ENCODE data around the gene JAM3.

JAM3 gene

DNA sequence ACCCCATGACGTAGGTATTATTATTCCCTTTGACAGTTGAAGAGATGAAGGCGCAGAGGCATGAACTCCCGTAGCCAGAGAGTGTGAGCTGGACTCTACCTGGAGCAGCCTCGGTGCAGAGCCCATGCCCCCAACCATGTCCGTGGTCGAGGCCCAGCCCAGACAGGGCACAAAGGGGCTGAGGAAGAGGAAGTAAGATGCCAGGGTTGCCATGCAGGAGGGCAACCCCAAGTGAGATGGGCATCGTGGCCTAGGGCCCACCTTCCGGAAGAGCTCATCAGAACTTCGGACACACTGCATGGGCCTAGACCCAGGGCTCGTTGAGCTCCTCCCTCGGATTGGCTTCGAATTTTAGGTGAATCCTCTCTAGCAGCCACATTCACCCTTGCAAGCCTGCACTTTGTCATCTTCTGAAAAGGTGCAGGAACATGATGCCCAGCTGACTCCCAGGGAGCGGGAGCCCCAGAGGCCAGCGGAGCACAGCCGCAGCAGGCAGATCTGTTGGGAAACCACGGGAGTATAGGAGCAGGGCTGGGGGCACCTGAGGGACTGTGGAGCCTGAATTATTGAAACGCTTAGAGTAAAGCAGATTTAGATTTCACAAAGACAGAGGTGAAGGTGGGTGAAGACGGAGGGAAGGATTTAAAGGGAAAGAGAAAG is 29.0 kb upstream of the JAM3 start:
- Histone ChIP-seq H3K4me1 (ENCODE audit: control insufficient read depth, insufficient read depth, low read length) (peaks cover 26% of the 10 kb centered on the region), H3K27me3 (ENCODE audit: control insufficient read depth, insufficient read depth, low read length, poor library complexity, severe bottlenecking) (no peaks in the 10 kb centered on the region)
- WGBS, 2 experiments, result 89 to 91% methylated on average over 18 of the region's 18 CpGs

DNA sequence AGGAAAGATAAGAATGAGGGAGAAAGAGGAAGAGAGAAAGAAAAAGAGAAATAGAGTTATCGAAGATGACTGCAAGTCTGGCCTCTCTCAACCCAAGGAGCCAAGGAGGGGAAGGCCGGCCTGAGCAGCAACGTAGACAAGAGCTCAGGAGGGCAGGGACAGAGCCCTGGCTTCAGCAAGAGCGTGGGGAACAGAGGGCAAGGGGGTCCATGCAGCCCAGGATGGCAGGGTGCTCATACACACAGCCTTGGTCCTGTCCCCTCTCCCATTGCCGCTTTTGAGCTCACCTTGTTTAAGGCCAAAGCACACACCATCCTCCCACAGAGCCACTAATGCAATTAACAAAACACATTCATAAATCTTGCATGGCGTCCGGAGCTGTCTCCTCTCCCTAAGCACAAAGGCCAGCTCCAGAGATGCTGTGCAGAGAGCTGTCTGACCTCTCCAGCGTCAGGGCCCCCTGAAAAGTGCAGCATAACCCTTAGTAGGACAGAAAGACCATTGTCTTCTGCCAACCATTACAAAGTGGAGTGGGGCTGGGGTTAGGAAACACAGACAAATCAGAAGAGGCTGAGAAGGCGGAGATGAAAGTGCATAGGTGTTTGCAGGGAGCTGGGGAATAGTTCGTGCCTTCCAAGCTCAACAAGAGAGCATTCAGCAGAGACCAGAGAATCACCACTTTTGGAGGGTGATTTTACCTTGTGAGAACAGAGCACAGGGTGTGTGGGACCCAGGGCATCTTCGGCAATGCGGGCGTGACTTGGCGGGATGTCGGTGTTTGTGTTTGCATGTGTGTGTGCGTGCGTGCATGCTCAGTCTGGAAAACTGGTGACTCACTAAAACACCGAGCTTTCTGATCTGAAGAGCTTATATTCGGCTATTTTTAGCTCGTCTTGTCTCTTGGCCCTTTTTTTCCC is 28.2 kb upstream of the JAM3 start:
- WGBS, 2 experiments, result 92 to 93% methylated on average over 20 of the region's 20 CpGs
- Histone ChIP-seq H3K36me3 (ENCODE audit: control insufficient read depth, insufficient read depth, low read length) (no peaks in the 10 kb centered on the region), H3K27me3 (ENCODE audit: control insufficient read depth, insufficient read depth, low read length, poor library complexity, severe bottlenecking) (no peaks in the 10 kb centered on the region), H3K9me3 (ENCODE audit: control insufficient read depth, low read length) (no peaks in the 10 kb centered on the region), H3K4me1 (ENCODE audit: control insufficient read depth, insufficient read depth, low read length) (peaks cover 26% of the 10 kb centered on the region), H3K27ac (ENCODE audit: insufficient read depth, low read depth, low read length, poor library complexity, severe bottlenecking) (no peak overlapping the region), H3K4me3 (ENCODE audit: insufficient read depth, low read depth, low read length) (no peak overlapping the region)

More for the DNA sequence above, 29.0 kb upstream of the JAM3 start:
- no peaks in the 10 kb centered on the region for H3K36me3 ChIP-seq (ENCODE audit: control insufficient read depth, insufficient read depth, low read length)
- no peak overlapping the region for H3K27ac ChIP-seq (ENCODE audit: insufficient read depth, low read depth, low read length, poor library complexity, severe bottlenecking)
- H3K4me3 ChIP-seq (ENCODE audit: insufficient read depth, low read depth, low read length), result no peak overlapping the region
- no peaks in the 10 kb centered on the region for H3K9me3 ChIP-seq (ENCODE audit: control insufficient read depth, low read length)

DNA sequence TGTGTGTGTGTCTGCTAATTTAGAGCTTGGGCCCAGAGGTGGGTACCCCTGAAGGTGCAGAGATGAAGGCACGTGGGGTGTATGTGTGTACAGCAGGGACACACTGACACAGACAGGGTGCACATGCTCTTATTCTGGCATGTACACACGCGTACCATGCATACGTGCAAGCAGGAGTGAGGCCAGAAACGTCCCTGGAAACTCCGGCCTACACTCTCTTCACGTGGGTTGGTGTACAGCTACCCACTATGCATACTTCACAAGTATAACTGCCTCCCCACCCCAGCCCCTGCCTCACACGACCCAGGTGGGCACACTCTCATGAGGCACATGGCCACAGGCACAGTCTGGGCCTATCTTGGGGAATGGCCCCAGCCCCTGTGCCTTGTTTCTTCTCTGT is 27.5 kb upstream of the JAM3 start:
- H3K27ac ChIP-seq (ENCODE audit: insufficient read depth, low read depth, low read length, poor library complexity, severe bottlenecking), result no peak overlapping the region

DNA sequence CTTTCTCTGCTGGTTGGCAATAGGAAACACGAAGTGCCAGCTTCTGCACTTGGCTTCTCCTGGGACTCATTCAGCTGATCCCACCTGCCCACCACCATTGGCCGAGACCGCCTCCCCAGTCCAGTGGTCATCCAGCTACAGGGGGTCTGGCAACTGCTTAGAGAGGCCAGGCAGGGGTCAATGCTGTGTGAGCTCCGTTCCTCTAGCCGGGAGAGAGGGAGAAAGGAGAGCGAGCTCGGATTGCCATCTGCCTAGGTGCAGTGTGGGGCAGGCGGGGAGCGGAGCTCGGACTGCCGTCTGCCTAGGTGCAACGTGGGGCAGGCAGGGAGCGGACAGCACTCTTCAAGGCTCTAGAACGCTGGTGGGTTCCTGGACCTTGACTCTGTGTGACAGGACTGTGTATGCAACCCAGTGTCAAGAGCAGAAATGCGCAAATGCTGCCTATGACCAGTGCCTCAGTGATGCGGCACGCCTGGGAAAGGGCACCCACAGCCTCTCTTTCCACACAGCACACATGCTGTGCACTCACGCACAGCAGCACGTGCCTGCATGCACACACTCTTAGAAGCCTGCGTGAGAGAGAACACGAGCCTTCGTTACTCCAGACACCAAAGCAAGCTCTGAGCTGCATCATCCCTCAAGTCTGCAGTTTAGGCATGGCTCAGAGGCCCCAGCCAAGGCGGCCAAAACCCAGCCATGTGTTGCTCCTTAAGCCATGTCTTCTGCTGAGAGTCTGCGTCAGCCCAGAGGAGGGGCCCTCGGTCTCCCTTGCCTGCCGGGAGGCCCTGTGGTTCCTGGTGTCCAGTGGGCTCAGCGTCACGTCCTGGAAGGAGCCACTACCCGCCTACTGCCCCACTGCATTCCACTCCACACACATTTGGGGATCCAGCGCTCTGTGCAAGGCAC is 26.8 kb upstream of the JAM3 start:
- Histone ChIP-seq H3K4me3 (ENCODE audit: insufficient read depth, low read depth, low read length) (no peak overlapping the region), H3K36me3 (ENCODE audit: control insufficient read depth, insufficient read depth, low read length) (no peaks in the 10 kb centered on the region), H3K4me1 (ENCODE audit: control insufficient read depth, insufficient read depth, low read length) (peaks cover 30% of the 10 kb centered on the region), H3K27me3 (ENCODE audit: control insufficient read depth, insufficient read depth, low read length, poor library complexity, severe bottlenecking) (no peaks in the 10 kb centered on the region), H3K9me3 (ENCODE audit: control insufficient read depth, low read length) (no peaks in the 10 kb centered on the region), H3K27ac (ENCODE audit: insufficient read depth, low read depth, low read length, poor library complexity, severe bottlenecking) (no peak overlapping the region)
- 92 to 93% methylated on average over 30 of the region's 30 CpGs for WGBS, 2 experiments

More for the DNA sequence above, 27.5 kb upstream of the JAM3 start:
- WGBS, 2 experiments, result 90 to 92% methylated on average over 8 of the region's 8 CpGs
- no peaks in the 10 kb centered on the region for H3K9me3 ChIP-seq (ENCODE audit: control insufficient read depth, low read length)
- no peaks in the 10 kb centered on the region for H3K36me3 ChIP-seq (ENCODE audit: control insufficient read depth, insufficient read depth, low read length)
- H3K4me3 ChIP-seq (ENCODE audit: insufficient read depth, low read depth, low read length), result no peak overlapping the region
- peaks cover 28% of the 10 kb centered on the region for H3K4me1 ChIP-seq (ENCODE audit: control insufficient read depth, insufficient read depth, low read length)
- no peaks in the 10 kb centered on the region for H3K27me3 ChIP-seq (ENCODE audit: control insufficient read depth, insufficient read depth, low read length, poor library complexity, severe bottlenecking)

DNA sequence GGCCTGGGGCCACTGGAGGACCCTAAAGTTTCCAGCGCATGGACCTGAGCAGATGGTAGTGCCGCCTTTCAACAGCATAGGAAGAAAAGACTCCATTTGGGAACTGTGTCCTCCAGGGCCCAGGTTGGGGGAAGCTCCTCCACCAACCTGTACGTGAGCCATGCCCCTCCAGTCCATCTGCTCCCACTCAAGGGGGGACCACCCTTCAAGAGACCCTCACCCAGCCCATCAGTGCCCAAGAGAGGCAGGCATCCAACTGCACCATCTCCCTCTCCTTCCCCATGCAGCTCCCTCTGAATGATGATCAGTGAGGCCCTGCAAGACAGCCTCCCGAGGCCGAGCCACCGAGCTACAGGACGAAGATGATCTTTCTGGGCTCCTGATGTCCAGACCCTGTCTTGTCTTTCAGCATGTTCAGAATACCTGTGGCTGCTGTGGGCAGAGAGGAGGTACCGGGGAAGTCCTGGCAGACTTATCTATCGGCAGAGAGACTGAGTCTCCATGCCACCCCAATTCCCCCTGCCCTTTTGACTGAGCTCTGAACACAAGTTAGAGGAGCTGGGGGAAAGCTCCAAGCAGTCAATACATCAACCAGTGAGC is 25.0 kb upstream of the JAM3 start:
- Histone ChIP-seq H3K27ac (ENCODE audit: insufficient read depth, low read depth, low read length, poor library complexity, severe bottlenecking) (no peak overlapping the region), H3K4me1 (ENCODE audit: control insufficient read depth, insufficient read depth, low read length) (peaks cover 21% of the 10 kb centered on the region), H3K4me3 (ENCODE audit: insufficient read depth, low read depth, low read length) (no peak overlapping the region), H3K27me3 (ENCODE audit: control insufficient read depth, insufficient read depth, low read length, poor library complexity, severe bottlenecking) (peaks cover 3% of the 10 kb centered on the region), H3K36me3 (ENCODE audit: control insufficient read depth, insufficient read depth, low read length) (no peaks in the 10 kb centered on the region), H3K9me3 (ENCODE audit: control insufficient read depth, low read length) (no peaks in the 10 kb centered on the region)
- WGBS, 2 experiments, result 95% methylated on average over 9 of the region's 9 CpGs

DNA sequence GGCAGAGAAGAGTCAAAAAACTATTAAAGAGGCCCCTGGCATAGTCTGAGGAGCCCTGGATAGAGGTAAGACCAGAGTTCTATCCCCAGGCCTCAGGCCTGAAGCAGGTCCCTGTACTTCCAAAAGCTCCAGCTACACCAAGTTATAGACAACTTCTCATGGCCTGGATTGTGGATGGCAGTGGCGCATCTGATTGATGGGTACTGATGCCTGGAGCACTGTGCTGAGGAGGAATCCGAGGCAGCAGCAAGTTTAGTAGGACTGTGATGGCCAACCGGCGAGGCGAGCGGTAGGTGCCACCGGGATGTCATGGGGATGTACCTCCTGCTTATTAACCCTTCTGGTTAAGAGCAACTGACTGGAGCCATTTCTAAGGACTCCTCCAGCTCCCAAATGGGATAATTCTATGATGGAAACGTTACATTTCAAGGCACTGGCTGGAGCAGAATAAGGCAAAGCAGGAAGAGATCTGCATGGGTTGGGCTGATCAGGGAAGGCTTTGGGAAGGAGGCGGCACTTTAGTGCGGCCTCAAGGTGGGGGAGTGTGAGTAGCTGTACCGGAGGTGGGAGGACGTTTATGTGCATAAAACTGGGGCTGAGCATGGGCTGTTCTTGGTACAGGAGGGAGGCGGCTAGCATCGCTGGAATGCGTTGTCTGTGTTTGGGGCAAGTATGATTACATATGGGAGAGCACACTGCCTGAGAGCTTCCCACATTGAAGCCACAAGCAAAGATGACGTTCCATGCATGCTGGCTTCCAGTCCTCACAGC is 24.2 kb upstream of the JAM3 start:
- Histone ChIP-seq H3K36me3 (ENCODE audit: control insufficient read depth, insufficient read depth, low read length) (no peaks in the 10 kb centered on the region), H3K4me3 (ENCODE audit: insufficient read depth, low read depth, low read length) (no peak overlapping the region), H3K4me1 (ENCODE audit: control insufficient read depth, insufficient read depth, low read length) (peaks cover 14% of the 10 kb centered on the region), H3K27ac (ENCODE audit: insufficient read depth, low read depth, low read length, poor library complexity, severe bottlenecking) (no peak overlapping the region), H3K9me3 (ENCODE audit: control insufficient read depth, low read length) (no peaks in the 10 kb centered on the region), H3K27me3 (ENCODE audit: control insufficient read depth, insufficient read depth, low read length, poor library complexity, severe bottlenecking) (peaks cover 3% of the 10 kb centered on the region)
- WGBS, 2 experiments, result 93% methylated on average over 16 of the region's 16 CpGs

DNA sequence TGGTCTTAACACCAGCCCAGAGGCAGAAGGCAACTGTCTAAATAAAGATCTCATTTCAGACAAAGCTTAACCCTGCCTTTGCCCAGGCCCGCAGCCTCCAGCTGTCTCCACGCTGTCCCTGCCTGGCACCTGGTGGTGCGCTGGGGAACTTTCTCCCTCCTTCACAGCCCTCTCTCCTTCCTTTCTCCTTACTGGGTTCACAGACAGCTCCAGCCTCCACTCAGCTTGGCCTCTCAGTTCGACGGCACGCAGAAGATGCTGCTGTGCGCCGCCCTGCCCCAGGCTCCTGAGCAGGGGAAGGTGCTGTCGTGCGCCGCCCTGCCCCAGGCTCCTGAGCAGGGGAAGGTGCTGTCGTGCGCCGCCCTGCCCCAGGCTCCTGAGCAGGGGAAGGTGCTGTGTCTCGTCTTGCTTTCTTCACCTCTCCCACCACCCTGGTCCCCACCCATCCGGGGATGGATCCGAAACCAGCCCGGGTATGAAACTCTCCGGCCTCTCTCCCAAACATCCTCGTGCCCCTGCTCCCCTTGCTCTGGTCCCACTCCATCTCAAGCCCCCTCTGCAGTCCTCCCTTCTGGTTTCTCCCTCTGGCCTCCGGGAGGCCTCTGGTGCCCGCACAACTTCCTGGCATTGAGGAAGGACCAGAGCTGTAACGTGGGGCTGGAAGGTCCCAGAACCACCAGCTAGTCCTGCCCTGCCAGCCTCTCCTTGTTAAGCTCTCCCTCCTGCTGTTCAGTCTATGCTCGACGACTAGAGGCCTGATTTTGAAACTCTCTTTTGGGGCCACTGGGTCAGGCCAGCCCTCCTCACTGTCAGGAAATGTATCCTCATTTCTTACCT is 22.9 kb upstream of the JAM3 start:
- Histone ChIP-seq H3K4me1 (ENCODE audit: control insufficient read depth, insufficient read depth, low read length) (peaks cover 5% of the 10 kb centered on the region), H3K9me3 (ENCODE audit: control insufficient read depth, low read length) (no peaks in the 10 kb centered on the region), H3K27ac (ENCODE audit: insufficient read depth, low read depth, low read length, poor library complexity, severe bottlenecking) (no peak overlapping the region), H3K4me3 (ENCODE audit: insufficient read depth, low read depth, low read length) (no peak overlapping the region), H3K36me3 (ENCODE audit: control insufficient read depth, insufficient read depth, low read length) (no peaks in the 10 kb centered on the region), H3K27me3 (ENCODE audit: control insufficient read depth, insufficient read depth, low read length, poor library complexity, severe bottlenecking) (peaks cover 8% of the 10 kb centered on the region)
- 71 to 73% methylated on average over 25 of the region's 25 CpGs for WGBS, 2 experiments

DNA sequence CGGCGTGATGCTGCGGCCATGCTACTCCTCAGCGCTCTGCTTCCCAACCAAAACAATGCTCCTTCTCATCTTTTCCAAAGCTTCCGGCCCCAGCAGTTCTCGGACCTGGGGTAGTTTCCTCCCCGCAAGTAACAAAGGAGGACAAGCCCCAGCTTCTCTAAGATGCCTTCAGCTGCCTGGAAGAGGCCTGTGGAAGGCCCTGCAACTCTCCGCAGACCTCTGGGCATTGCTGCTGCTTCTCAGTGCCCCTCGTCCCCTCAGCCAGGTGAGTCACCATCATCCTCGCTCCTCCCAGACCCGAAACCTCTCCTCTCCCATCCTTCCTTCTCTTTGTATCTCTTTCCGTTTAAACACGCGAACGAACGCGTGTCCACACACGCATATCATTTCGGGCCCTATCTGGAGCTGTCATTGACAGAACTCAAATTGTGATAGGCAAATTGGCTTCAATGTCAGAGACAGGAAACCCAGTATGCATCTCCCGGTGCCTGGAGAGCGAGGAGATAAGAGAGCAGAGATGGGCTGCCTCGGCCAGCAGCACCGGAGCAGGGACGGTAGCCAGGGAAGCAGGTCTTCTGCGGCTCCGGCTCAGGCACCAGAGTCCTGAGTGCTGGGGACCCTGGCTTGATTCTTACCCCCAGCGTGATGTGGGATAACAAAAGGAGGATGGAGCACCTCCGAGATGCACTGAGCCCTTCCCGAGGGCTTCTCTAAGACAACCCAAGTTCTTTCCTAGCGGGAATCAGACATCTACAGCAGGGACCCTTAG is 22.0 kb upstream of the JAM3 start:
- no peaks in the 10 kb centered on the region for H3K36me3 ChIP-seq (ENCODE audit: control insufficient read depth, insufficient read depth, low read length)
- no peaks in the 10 kb centered on the region for H3K9me3 ChIP-seq (ENCODE audit: control insufficient read depth, low read length)
- H3K4me3 ChIP-seq (ENCODE audit: insufficient read depth, low read depth, low read length), result no peak overlapping the region
- H3K27me3 ChIP-seq (ENCODE audit: control insufficient read depth, insufficient read depth, low read length, poor library complexity, severe bottlenecking), result peaks cover 8% of the 10 kb centered on the region
- H3K4me1 ChIP-seq (ENCODE audit: control insufficient read depth, insufficient read depth, low read length), result peaks cover 5% of the 10 kb centered on the region
- WGBS, 2 experiments, result 90% methylated on average over 30 of the region's 30 CpGs
- no peak overlapping the region for H3K27ac ChIP-seq (ENCODE audit: insufficient read depth, low read depth, low read length, poor library complexity, severe bottlenecking)
